GM21825 (cell line): Measurements from ENCODE around the gene LDB2.
"Not testable (repeated sequence)": the region's sequence is repeated elsewhere in the genome, so short reads cannot be mapped to it uniquely, and the experiment has no call there.

Source experiments
- ATAC-seq: cut with Tn5 transposase; IDR thresholded peaks from one replicate; pipeline ENCODE4 v1.9.1; 2021; ENCODE audit warnings: mild to moderate bottlenecking, moderate library complexity; ENCODE audit not compliant: unreplicated experiment

Gene LDB2

DNA sequence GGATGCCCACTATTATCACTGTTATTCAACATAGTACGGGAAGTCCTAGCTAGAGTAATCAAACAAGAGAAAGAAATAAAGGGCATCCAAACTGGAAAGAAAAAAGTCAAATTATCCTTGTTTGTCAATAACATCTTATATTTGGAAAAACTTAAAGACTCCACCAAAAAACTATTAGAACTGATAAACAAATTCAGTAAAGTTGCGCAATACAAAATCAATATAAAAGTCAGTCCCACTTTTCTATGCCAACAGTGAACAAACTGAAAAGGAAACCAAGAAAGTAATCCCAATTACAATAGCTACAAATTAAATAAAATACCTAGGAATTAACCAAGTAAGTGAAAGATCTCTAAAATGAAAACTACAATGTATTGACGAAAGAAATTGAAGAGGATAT, 321.3 kb downstream of the LDB2 start:
- ATAC-seq, result no peak

GRCh38 chr4:16574981-16575380, 323.5 kb downstream of the LDB2 start:
- ATAC-seq, result no peak

DNA sequence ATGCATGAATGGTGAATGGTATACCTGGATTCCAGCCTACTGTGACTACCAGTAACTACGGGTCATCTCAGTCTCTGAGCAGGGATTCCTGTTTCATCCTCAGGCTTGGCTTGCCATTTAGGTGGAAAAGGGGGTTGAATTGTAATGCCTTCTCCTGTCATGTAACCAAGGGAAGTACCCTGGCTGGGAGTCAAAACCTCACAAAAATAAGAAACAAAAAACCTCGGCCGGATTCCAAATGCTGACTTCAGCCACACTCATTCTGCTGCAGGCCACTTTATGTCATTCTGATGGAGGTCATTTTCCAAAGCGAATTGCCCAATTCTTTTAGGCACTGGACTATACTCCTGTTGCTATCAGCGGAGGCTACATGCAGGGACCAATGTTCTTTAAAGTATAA, 324.7 kb downstream of the LDB2 start:
- no peak for ATAC-seq

GRCh38 chr4:16573206-16573605, 325.2 kb downstream of the LDB2 start:
- no peak for ATAC-seq

DNA sequence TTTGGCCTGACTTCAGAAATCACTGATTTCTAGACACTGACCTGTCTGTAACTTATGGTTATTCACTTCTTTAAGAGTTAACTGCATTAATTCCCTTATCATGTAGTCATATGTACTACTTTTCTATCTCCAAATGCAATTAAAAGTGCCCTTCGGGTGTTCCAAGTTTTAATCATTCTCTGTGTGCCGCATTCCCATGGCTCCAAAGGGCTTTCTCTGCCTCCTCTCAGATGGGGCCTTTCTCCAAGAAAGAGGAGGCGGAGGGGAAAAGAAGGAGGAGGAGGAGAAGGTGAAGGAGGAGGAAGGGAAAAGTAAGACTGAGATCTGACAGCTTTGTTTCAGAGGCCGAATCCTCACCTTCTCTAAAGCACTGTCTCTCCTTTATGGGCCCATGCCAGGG, 325.8 kb downstream of the LDB2 start:
- no peak for ATAC-seq

DNA sequence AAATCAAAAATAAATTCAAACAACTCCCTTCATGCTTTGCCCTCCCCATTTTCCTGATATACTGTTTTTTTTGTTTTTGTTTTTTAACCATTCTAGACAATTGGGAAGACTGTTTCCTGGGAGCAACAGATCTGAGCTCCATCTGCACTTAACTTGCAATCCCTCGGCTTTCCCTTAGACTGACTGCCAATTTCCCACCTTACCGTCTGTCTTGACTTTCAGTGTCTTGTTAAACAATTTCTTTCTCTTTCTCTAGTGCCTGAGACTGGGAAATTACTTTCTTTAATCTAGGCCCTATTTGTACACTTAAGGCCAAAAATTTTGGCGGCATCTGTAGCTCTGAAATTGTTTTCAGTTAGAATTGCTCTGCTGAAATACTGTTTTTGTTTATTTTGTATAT, 326.3 kb downstream of the LDB2 start:
- ATAC-seq, result no peak

- ATAC-seq, result no peak
Measured at GRCh38 chr4:16569790-16570189, 328.7 kb downstream of the LDB2 start.

DNA sequence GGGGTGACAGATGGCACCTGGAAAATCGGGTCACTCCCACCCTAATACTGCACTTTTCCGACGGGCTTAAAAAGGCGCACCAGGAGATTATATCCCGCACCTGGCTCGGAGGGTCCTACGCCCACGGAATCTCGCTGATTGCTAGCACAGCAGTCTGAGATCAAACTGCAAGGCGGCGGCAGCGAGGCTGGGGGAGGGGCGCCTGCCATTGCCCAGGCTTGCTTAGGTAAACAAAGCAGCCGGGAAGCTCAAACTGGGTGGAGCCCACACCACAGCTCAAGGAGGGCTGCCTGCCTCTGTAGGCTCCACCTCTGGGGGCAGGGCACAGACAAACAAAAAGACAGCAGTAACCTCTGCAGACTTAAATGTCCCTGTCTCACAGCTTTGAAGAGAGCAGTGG, 341.1 kb downstream of the LDB2 start:
- ATAC-seq, result not testable (repeated sequence)

DNA sequence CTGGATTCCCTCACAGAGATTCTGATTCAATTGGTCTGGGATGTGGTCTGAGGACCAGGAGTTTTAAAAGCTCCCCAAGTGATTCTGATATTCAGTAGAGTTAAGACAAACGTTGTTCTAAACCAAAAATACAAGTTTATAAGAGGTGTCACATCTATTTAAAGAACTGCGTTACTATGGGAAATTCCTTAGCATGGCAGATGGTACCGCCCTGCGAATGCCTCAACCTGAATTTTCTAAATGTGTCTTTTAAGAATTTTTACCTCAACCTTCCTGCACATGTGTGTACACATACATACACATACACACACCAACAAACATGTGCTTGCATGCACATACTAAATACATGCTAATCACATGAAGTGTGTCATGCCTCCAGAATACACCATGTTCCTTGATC, 343.3 kb downstream of the LDB2 start:
- ATAC-seq, result no peak

DNA sequence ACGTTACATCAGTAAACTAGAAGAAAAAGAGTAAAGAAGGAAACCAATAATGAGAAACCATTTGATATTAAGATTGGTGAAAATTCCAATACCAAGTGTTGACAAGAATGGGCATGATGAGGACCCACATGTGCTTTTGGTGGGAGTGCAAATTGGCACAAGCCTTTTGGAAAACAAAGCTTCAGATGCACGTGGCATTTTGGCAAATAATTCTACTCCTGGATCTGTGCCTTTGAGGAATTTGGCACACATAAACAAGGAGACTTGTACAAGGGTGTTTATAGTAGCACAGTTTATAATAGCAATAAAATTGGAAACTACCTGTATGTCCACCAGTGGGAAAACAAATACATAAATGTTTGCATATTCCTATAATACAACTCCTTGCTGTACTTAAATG, 347.9 kb downstream of the LDB2 start:
- no peak for ATAC-seq

GRCh38 chr4:16545656-16546055, 352.8 kb downstream of the LDB2 start:
- ATAC-seq, result no peak

GRCh38 chr4:16544869-16545268, 353.6 kb downstream of the LDB2 start:
- ATAC-seq, result no peak

DNA sequence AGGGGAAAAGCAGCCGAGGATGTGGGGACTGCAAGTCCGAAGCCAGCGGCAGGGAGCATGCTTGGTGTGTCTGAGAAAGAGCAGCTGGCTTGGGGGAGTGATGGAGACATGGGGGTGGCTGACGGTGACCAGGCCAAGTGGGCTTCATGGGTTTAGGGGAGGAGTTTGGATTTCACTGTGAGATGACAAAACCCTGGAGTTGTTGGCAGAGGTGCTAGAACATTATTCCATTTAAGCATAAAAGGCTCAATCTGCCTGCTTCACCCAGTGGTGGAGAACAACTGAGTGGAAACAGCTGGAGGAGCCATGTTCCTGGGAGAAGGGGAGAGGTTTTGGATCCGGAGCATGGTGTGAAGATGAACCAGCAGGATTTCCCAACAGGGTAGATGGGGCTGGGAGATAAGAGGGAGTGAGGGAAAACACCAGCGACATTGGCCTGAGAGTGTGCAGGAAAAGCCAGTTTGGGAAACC, 354.2 kb downstream of the LDB2 start:
- ATAC-seq, result no peak

DNA sequence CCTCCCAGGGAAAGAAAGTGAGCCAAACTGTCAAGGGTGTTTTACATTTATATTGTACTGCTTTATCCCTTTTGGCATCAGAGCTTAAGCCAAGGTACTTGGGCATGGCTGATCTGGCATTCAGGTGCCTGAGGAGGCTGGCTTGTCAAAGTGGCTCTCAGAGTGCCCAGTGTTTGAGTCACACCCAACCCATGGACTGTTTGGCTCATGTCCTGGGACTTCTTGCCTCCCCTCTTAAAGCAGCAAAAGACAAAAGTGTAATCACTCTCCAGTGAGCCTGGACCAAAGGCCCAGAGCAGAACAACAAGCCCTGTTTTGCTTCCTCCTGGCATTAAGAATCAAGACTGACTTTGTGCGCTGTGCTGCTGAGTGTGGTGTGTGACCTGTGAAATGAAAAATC, 360.5 kb downstream of the LDB2 start:
- no peak for ATAC-seq

- ATAC-seq, result no peak
Measured at GRCh38 chr4:16532240-16532970, 366.0 kb downstream of the LDB2 start.

- ATAC-seq, result no peak
Measured at GRCh38 chr4:16530688-16531635, 367.5 kb downstream of the LDB2 start.

DNA sequence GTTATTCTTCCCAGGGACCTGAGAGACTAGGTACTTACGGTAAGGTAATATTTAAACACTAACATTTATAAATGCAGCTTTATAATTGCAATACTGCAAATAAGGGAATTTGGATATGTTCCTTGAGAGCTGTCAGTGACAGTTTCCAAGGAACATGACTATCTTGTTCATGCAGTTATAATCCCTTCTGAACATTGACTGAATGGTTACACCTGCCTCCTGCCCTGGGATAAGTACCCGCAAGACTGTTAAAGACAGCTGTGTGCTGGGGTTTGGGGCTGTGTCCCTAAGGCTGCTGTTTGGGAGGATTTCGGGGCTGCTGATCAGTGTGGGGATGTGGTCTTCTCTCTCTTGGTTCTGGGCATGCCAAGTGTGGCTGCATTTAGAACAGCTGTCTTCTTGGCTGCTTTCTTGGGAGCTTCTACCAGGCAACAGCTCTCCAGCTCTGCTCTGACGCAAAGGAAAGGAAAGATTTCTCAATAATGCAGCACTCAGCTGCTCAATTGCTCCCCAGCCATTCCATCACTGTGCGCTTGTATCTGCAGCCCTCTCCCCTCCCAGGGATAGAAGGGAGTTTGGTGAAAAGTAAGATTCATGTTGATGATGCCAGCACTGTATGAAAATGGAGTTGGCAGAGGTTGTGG, 373.4 kb downstream of the LDB2 start:
- no peak for ATAC-seq

- ATAC-seq, result no peak
Measured at GRCh38 chr4:16524406-16524805, 374.0 kb downstream of the LDB2 start.

DNA sequence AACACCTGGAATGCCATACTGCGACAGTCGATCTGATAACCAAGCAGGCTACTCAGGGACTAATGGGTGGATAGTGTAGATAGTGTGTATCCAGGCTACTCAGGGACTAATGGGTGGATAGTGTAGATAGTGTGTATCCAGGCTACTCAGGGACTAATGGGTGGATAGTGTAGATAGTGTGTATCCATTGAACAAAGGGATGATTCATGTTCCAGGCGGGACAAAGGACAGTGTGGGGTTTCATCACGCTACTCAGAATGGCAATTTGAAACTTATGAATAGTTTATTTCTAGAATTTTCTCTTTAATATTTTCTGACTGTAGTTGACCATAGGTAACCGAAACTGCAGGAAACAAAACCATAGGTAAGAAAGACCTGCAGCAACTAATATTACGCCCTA, 374.9 kb downstream of the LDB2 start:
- ATAC-seq, result not testable (repeated sequence)

GRCh38 chr4:16521156-16521915, 377.1 kb downstream of the LDB2 start:
- ATAC-seq, result no peak
